Upper lobe of left lung (tissue), 6 donors: Measurements from ENCODE around the gene KCNJ2. TPM values are rescaled to one million over a fixed set of nuclear protein-coding genes. Genes with fewer than 3 reads are reported as not detected.

Experiments used
- ATAC-seq, 2 donors: fragments of 200-7000 bp; cut with Tn5 transposase; one replicate each; pipeline ENCODE4 v1.9.1; 2022; ENCODE audit warnings: mild to moderate bottlenecking in 2 of 2, moderate library complexity in 2 of 2; ENCODE audit not compliant: low FRiP score in 2 of 2
- DNase-seq, 2 donors: peaks; one replicate each; pipeline ENCODE4 v3.0.0-alpha.2; 2019 to 2020
- H3K27ac ChIP-seq, 4 donors: fragments of 200-600 bp; sonication (generic); one replicate each; pipeline ENCODE4 v1.5.1; 2016 to 2019
- H3K27me3 ChIP-seq, 4 donors: fragments of 200-600 bp; sonication (generic); one replicate each; pipeline ENCODE4 v1.5.1; 2017 to 2019
- H3K36me3 ChIP-seq, 4 donors: fragments of 200-600 bp; sonication (generic); one replicate each; pipeline ENCODE4 v1.5.1; 2016 to 2019
- H3K4me1 ChIP-seq, 4 donors: fragments of 200-600 bp; sonication (generic); one replicate each; pipeline ENCODE4 v1.5.1; 2018 to 2019
- H3K4me3 ChIP-seq, 4 donors: fragments of 200-600 bp; sonication (generic); one replicate each; pipeline ENCODE4 v1.5.1; 2017 to 2019; ENCODE audit warnings: mild to moderate bottlenecking in 2 of 4, moderate library complexity in 1 of 4
- H3K9me3 ChIP-seq, 4 donors: fragments of 200-600 bp; sonication (generic); one replicate each; pipeline ENCODE4 v1.5.1; 2018 to 2019
- EP300 ChIP-seq, 4 donors: sonication (generic); formaldehyde crosslinking; IDR thresholded peaks; one replicate each; pipeline ENCODE4 v1.5.1; 2017; ENCODE audit warnings: antibody characterized with exemption in 4 of 4, control low read depth in 2 of 4
- POLR2A ChIP-seq, 4 donors: fragments of 450-650 bp; IDR thresholded peaks; one replicate each; pipeline ENCODE4 v1.5.1; 2016 to 2017; ENCODE audit warnings: antibody characterized with exemption in 4 of 4, mild to moderate bottlenecking in 2 of 4
- POLR2AphosphoS5 ChIP-seq, 2 donors: sonication (generic); formaldehyde crosslinking; IDR thresholded peaks; one replicate each; pipeline ENCODE4 v1.5.1; 2017; ENCODE audit warnings: antibody characterized with exemption in 2 of 2
- WGBS, 2 donors: methylation state at CpG; one replicate each; pipeline ENCODE4 v1.1.5; 2017 to 2018; 5-methylcytosine and 5-hydroxymethylcytosine counted together
- total RNA-seq, 6 donors: library from RNA; depleted of rRNA in 4 of 6; stranded (reverse); fragments of >200 nt in 4 of 6; gene quantifications; one replicate each; pipeline versions ENCODE4 v1.1.0 to v1.2.1, GENCODE V29; 2016 to 2021
- TF ChIP-seq, protein P1 (sequence below), 6 experiments: fragments of 450-650 bp in 4 of 6; fragments of 200-600 bp in 2 of 6; sonication (generic) in 2 of 6; IDR thresholded peaks; one replicate each; pipeline ENCODE4 v1.5.1; 2016 to 2019; ENCODE audit warnings: antibody characterized with exemption in 6 of 6
- donor health status: DM: no; HTN: no; CAD: no; lungs with moderate emphysema.
- donor health status: DM: no; HTN: yes; CAD: no; lungs with severe emphysema.

KCNJ2 gene
- total RNA-seq, 6 donors from 2014 or later, result 4.2 to 24.2 (median 6.2) TPM

DNA sequence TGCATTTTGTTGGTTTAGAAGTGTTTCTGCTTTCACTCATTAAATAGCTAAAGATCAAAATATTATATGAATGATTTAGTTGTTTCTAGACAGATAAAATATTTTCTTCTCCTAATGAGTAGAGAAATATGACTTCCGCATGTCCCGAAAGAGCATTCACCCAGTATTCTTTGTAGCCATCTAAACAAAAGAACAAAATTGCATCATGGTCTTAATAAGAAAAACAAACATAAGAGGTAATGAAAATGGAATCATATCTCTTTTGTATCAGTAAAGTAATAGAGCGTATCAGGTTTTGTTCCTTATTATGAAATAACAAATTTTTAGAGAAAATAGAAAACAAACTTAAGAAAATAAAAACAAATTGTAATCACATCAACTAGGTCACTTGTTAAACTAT, 16.1 kb upstream of the KCNJ2 start:
- no peaks in the 10 kb centered on the region for H3K36me3 ChIP-seq
- DNase-seq, result no peak
- WGBS, 2 donors, result 90 to 96% methylated on average over 3 of the region's 3 CpGs
- no peak for ATAC-seq
- H3K27me3 ChIP-seq, result no peaks in the 10 kb centered on the region
- H3K27ac ChIP-seq, result no peak overlapping the region
- H3K4me3 ChIP-seq, result no peak overlapping the region
- TF ChIP-seq, protein P1, sequence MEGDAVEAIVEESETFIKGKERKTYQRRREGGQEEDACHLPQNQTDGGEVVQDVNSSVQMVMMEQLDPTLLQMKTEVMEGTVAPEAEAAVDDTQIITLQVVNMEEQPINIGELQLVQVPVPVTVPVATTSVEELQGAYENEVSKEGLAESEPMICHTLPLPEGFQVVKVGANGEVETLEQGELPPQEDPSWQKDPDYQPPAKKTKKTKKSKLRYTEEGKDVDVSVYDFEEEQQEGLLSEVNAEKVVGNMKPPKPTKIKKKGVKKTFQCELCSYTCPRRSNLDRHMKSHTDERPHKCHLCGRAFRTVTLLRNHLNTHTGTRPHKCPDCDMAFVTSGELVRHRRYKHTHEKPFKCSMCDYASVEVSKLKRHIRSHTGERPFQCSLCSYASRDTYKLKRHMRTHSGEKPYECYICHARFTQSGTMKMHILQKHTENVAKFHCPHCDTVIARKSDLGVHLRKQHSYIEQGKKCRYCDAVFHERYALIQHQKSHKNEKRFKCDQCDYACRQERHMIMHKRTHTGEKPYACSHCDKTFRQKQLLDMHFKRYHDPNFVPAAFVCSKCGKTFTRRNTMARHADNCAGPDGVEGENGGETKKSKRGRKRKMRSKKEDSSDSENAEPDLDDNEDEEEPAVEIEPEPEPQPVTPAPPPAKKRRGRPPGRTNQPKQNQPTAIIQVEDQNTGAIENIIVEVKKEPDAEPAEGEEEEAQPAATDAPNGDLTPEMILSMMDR (IDR thresholded peaks at IDR 0.05), result no peak
- TF ChIP-seq POLR2AphosphoS5 (IDR thresholded peaks at IDR 0.05) (no peak), EP300 (IDR thresholded peaks at IDR 0.05) (no peak), POLR2A (IDR thresholded peaks at IDR 0.05) (no peak)
- H3K9me3 ChIP-seq, result no peaks in the 10 kb centered on the region
- H3K4me1 ChIP-seq, result no peaks in the 10 kb centered on the region

DNA sequence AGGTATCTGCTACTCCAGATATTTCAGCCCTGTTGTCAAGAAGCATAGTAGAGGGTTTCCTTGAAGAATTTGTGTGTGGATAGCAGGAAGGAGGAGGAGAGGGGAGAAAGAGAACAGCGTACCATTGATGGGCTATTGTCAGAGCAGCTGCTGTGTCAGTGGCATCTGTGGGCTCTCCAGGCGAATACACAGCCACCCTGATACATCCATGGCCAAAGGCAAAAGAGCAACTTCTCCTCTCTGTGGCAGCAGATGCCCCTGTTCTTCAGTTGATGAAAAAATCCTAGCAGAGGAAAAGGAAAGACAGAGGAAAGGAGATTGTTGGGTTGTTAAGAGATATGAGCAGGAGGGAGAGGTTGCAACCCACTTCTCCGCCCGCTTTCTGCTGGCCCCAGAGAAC, 12.2 kb upstream of the KCNJ2 start:
- no peaks in the 10 kb centered on the region for H3K27me3 ChIP-seq
- ATAC-seq, result no peak

DNA sequence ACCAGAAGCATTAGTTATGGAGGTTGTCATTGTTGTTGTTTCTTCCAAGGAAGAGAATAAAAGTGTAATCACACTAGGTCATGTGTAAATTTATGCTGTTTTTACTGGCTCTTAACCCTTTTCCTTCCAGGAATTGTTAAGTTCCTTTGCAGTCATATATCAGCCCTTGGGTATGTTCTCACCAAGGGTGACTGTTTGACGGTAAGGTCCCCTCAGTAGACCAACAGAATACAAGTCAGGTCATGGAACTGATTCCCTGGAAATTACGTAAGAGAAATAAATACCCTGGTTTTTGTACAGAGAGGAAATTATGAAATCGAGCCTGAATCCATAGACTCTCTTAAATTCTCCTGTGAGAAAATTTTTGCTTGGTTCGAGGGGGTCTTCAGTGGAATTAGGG, 11.2 kb upstream of the KCNJ2 start:
- Histone ChIP-seq H3K27ac (no peak overlapping the region), H3K36me3 (no peaks in the 10 kb centered on the region), H3K27me3 (no peaks in the 10 kb centered on the region), H3K9me3 (no peaks in the 10 kb centered on the region), H3K4me3 (no peak overlapping the region), H3K4me1 (no peaks in the 10 kb centered on the region)
- 61 to 68% methylated on average over 4 of the region's 4 CpGs for WGBS, 2 donors
- no peak for TF ChIP-seq POLR2A (IDR thresholded peaks at IDR 0.05)
- no peak for ATAC-seq
- no peak for DNase-seq

More for the DNA sequence above, 12.2 kb upstream of the KCNJ2 start:
- Histone ChIP-seq H3K36me3 (no peaks in the 10 kb centered on the region), H3K27ac (no peak overlapping the region), H3K4me1 (no peaks in the 10 kb centered on the region), H3K4me3 (no peak overlapping the region), H3K9me3 (no peaks in the 10 kb centered on the region)
- WGBS, 2 donors, result 92 to 96% methylated on average over 4 of the region's 4 CpGs
- TF ChIP-seq, protein P1 (IDR thresholded peaks at IDR 0.05), result no peak
- TF ChIP-seq EP300 (IDR thresholded peaks at IDR 0.05) (no peak), POLR2AphosphoS5 (IDR thresholded peaks at IDR 0.05) (no peak), POLR2A (IDR thresholded peaks at IDR 0.05) (no peak)
- DNase-seq, result no peak

DNA sequence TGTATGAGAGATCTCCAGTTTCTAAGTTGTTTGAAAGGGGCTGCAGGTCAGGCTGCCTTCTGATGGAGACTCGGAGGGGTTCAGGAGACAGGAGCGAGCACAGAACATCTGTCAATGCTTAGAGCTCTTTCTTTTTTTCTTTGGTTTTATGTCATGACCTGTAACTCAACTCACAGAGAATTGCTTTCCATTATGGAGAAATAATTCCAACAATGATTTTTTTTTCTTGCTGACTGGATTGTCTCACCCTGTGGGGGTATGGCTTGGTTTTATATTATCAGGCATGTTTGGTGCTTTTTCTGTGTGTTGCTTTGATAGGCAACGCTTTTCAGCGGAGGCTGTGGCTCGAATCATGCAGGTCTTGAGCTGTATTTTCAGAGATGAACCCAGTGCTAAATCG, 10.7 kb upstream of the KCNJ2 start:
- Histone ChIP-seq H3K9me3 (no peaks in the 10 kb centered on the region), H3K4me3 (no peak overlapping the region), H3K27me3 (no peaks in the 10 kb centered on the region), H3K4me1 (no peaks in the 10 kb centered on the region), H3K27ac (no peak overlapping the region), H3K36me3 (no peaks in the 10 kb centered on the region)
- TF ChIP-seq EP300 (IDR thresholded peaks at IDR 0.05) (no peak), POLR2A (IDR thresholded peaks at IDR 0.05) (no peak), POLR2AphosphoS5 (IDR thresholded peaks at IDR 0.05) (no peak)
- TF ChIP-seq, protein P1 (IDR thresholded peaks at IDR 0.05), result no peak
- DNase-seq (no peak), ATAC-seq (no peak)
- WGBS, 2 donors, result 85 to 94% methylated on average over 6 of the region's 6 CpGs

DNA sequence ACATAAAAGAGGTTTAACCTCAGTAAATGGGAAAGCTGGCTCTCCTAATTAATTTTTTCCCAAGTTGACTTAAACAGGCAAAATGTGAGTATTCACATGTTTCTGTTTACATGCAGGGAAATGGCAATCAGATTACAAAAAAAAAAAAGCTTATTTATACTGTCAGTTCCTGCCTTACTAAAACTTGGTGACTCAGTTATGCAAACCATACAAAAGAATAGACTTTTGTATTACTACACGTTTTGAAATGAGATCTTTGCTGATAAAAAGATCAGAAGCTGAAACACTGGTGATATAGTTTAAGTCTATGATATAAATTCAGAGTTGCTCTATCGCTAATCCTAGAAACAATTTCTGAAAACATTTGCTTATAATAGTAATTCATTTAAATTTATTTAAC, 9.4 kb upstream of the KCNJ2 start:
- Histone ChIP-seq H3K27me3 (no peaks in the 10 kb centered on the region), H3K9me3 (no peaks in the 10 kb centered on the region), H3K4me3 (no peak overlapping the region), H3K27ac (no peak overlapping the region), H3K36me3 (no peaks in the 10 kb centered on the region), H3K4me1 (no peaks in the 10 kb centered on the region)
- ATAC-seq (no peak), DNase-seq (no peak)
- WGBS, 2 donors, result 43 to 56% methylated on average over 2 of the region's 2 CpGs
- TF ChIP-seq POLR2AphosphoS5 (IDR thresholded peaks at IDR 0.05) (no peak), EP300 (IDR thresholded peaks at IDR 0.05) (no peak), POLR2A (IDR thresholded peaks at IDR 0.05) (no peak)
- TF ChIP-seq, protein P1 (IDR thresholded peaks at IDR 0.05), result no peak
